ENCODE measurements around the gene PHF12. TPM values are rescaled to one million over a fixed set of nuclear protein-coding genes. Genes with fewer than 3 reads are reported as not detected.
A peak's percentile ranks its signal among the peaks of the same experiment; 100 is the strongest.

PHF12 gene
- total and polyA plus RNA-seq, 2 of the 13 experiments (the other 11 are each of a cell fraction or from before 2014, with no cell fraction given): 9.8 to 17.1 TPM

DNA sequence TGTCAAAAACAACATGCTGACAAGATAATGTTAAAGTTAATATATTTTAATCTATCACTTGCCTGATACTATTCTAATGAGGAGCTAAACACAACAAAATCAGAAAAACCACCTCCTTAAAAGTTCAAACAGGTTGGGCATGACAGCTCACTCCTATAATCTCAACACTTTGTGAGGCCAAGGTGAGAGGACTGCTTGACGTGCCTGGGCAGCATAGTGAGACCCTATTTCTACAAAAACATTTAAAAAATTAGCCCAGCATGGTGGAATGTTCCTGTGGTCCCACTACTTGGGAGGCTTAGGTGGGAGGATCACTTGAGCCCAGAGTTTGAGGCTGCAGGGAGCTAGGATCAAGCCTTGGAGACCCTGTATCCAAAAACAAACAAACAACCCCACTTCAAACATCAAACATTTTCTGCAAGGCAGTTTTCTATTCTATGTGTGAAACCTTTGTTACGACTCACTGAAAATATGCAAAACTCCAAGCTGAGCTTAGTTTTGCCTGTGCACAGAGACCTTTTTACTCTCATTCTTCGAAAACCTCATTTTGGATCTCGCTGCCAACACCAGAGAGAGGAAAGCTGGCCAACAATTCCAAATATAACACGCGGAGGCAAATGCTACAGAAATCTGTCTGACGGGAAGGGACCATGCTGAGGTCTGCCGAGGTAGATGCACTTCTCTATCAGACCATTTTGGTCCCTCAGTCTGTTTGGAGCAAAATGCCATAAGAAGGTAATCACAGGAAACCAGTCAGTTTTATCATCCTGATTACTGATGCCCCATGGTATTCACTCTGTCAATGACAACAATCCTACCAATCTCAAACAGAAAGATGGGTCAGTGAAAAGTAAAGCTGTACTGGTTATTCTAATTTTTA lies 6.2 kb downstream of the PHF12 start:
- H3K9me3 ChIP-seq (ENCODE audit: low read length): no peaks in the 10 kb centered on the region
- no peak overlapping the region for H3K4me3 ChIP-seq (replicated peaks in 1 of 3; ENCODE audit: insufficient read depth in 1 of 3, low read depth in 2 of 3, low read length in 3 of 3)
- no peak overlapping the region for H3K4me2 ChIP-seq (ENCODE audit: low read depth, low read length)
- POLR2A ChIA-PET: no interaction called here
- peaks cover 9% of the 10 kb centered on the region; the same call in 1 of the 2 replicates for H4K20me1 ChIP-seq (ENCODE audit: insufficient read depth, low read length)
- no peak for FAIRE-seq
- CTCF ChIA-PET (ENCODE audit: low intra/inter-chr PET ratio, low total read pairs): no interaction called here
- no peak for DNase-seq (ENCODE audit: low spot score)
- no peak overlapping the region for H3K9ac ChIP-seq (ENCODE audit: insufficient read depth, low read depth, low read length)
- ATAC-seq: no peak
- H3K79me2 ChIP-seq (ENCODE audit: insufficient read depth, low read length): peaks cover 97% of the 10 kb centered on the region
- no peak overlapping the region for H2AFZ ChIP-seq (ENCODE audit: low read length)
- peaks cover 44% of the 10 kb centered on the region for H3K4me1 ChIP-seq (ENCODE audit: insufficient read depth, low read length)
- no TSS peak for BruUV-seq (replicated peaks)
- H3K27me3 ChIP-seq (ENCODE audit: control insufficient read depth in 1 of 2, insufficient read depth in 2 of 2, low read length in 2 of 2): no peaks in the 10 kb centered on the region; a peak in 1 of 5 replicates
- peaks cover 5 to 18% of the 10 kb centered on the region in 2 experiments; a peak in 4 of 5 replicates for H3K36me3 ChIP-seq (replicated peaks in 1 of 2; ENCODE audit: control insufficient read depth in 1 of 2, insufficient read depth in 2 of 2, low read length in 2 of 2)
- in situ Hi-C loops (cut with HindIII; ENCODE audit: extremely low pct_ligation_motif_present, low pct_unique_long_range_greater_than_20kb): loop anchor here (5.0 kb wide), 1 partner anchor 33 kb away; no protein-coding TSS in a partner anchor
- TF ChIP-seq ZSCAN21 (CRISPR knock-in tag; IDR thresholded peaks at IDR 0.05; ENCODE audit: borderline replicate concordance) (no peak), ZNF121 (CRISPR knock-in tag; IDR thresholded peaks at IDR 0.05) (peak; percentile 81), TCF7 (IDR thresholded peaks at IDR 0.05; ENCODE audit: low read depth) (no peak)
- TF ChIP-seq, protein P1, sequence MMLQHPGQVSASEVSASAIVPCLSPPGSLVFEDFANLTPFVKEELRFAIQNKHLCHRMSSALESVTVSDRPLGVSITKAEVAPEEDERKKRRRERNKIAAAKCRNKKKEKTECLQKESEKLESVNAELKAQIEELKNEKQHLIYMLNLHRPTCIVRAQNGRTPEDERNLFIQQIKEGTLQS (CRISPR knock-in tag; IDR thresholded peaks at IDR 0.05): no peak
- TF ChIP-seq, protein P2, sequence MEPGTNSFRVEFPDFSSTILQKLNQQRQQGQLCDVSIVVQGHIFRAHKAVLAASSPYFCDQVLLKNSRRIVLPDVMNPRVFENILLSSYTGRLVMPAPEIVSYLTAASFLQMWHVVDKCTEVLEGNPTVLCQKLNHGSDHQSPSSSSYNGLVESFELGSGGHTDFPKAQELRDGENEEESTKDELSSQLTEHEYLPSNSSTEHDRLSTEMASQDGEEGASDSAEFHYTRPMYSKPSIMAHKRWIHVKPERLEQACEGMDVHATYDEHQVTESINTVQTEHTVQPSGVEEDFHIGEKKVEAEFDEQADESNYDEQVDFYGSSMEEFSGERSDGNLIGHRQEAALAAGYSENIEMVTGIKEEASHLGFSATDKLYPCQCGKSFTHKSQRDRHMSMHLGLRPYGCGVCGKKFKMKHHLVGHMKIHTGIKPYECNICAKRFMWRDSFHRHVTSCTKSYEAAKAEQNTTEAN (CRISPR knock-in tag; conservative IDR thresholded peaks at IDR 0.05): no peak
- TF ChIP-seq, protein P3, sequence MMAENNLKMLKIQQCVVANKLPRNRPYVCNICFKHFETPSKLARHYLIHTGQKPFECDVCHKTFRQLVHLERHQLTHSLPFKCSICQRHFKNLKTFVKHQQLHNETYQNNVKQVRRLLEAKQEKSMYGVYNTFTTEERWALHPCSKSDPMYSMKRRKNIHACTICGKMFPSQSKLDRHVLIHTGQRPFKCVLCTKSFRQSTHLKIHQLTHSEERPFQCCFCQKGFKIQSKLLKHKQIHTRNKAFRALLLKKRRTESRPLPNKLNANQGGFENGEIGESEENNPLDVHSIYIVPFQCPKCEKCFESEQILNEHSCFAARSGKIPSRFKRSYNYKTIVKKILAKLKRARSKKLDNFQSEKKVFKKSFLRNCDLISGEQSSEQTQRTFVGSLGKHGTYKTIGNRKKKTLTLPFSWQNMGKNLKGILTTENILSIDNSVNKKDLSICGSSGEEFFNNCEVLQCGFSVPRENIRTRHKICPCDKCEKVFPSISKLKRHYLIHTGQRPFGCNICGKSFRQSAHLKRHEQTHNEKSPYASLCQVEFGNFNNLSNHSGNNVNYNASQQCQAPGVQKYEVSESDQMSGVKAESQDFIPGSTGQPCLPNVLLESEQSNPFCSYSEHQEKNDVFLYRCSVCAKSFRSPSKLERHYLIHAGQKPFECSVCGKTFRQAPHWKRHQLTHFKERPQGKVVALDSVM (CRISPR knock-in tag; IDR thresholded peaks at IDR 0.05): 0 out of 2 replicates have a peak, but pooled peaks have one; percentile 11
- 93% methylated on average over 8 of the region's 8 CpGs for WGBS (ENCODE audit: low lambda C conversion rate)
- H3K27ac ChIP-seq (ENCODE audit: extremely low read length, insufficient read depth, low read length): peak overlapping the region; percentile 13
- intact Hi-C loops (cut with micrococcal nuclease; ENCODE audit: unreplicated experiment): no loop called here
